GM12872 (cell line): ENCODE measurements around the gene AXL.

Experiments
- TF ChIP-seq, protein P1 (sequence below): IDR thresholded peaks from 3 replicates; pipeline ENCODE4 v1.5.1; 2011; ENCODE audit warnings: low read depth, mild to moderate bottlenecking, low read length, moderate library complexity; ENCODE audit not compliant: insufficient read depth

Gene AXL

DNA sequence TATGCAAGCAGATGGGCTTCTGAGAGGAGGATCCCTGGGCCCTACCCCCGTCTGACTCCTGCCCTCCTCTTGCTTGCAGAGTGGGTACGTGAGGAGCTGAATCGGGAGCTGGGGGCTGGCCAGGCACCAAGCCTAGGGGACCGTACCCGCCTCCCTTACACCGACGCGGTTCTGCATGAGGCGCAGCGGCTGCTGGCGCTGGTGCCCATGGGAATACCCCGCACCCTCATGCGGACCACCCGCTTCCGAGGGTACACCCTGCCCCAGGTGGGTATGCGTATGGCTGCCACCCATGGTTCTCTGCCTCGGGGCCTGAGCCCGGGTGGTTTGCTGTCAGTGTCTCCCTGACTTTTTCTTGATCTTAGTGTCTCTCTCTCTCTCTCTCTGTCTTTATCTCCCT is 15.7 kb upstream of the AXL start:
- TF ChIP-seq, protein P1, sequence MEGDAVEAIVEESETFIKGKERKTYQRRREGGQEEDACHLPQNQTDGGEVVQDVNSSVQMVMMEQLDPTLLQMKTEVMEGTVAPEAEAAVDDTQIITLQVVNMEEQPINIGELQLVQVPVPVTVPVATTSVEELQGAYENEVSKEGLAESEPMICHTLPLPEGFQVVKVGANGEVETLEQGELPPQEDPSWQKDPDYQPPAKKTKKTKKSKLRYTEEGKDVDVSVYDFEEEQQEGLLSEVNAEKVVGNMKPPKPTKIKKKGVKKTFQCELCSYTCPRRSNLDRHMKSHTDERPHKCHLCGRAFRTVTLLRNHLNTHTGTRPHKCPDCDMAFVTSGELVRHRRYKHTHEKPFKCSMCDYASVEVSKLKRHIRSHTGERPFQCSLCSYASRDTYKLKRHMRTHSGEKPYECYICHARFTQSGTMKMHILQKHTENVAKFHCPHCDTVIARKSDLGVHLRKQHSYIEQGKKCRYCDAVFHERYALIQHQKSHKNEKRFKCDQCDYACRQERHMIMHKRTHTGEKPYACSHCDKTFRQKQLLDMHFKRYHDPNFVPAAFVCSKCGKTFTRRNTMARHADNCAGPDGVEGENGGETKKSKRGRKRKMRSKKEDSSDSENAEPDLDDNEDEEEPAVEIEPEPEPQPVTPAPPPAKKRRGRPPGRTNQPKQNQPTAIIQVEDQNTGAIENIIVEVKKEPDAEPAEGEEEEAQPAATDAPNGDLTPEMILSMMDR: no peak

DNA sequence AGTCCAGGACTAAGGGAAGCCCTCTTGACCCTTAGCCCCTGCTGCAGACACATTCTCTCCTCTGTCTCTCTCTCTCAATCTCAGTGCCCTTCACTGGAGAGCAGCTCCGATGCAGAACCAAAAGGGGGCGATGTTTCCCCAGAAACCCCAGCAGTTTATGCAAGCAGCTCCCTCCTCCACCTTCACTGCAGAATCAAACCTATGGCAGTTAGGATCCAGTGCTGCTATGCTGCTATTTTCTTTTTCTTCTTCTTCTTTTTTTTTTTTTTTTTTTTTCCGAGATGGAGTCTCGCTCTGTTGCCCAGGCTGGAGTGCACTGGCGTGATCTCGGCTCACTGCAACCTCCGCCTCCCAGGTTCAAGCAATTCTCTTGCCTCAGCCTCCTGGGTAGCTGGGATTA is 14.7 kb upstream of the AXL start:
- TF ChIP-seq, protein P1: peak; percentile 92

DNA sequence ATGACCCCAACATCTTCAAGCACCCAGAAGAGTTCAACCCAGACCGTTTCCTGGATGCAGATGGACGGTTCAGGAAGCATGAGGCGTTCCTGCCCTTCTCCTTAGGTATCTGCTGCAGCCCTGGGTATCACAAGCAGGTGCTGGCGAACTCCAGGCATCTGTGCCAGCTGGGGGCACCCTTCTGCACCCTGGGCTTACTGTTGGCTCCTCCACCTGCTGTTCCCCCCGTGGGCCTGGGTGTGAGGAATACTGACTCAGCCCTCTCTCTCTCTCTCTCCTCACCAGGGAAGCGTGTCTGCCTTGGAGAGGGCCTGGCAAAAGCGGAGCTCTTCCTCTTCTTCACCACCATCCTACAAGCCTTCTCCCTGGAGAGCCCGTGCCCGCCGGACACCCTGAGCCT is 13.0 kb upstream of the AXL start:
- TF ChIP-seq, protein P1: peak; percentile 20; the same call in 1 of the 3 replicates

DNA sequence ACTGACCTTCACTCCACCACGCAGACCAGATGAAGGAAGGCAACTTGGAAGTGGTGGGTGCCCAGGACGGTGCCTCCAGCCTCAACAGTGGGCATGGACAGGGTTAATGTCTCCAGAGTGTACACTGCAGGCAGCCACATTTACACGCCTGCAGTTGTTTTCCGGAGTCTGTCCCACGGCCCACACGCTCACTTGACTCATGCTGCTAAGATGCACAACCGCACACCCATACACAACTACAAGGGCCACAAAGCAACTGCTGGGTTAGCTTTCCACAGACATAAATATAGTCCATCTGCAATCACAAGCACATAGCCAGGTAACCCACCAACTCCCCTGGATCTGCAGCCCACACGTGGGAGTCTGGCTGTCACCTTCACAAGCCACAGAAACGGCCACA is 12.6 kb upstream of the AXL start:
- TF ChIP-seq, protein P1: no peak

DNA sequence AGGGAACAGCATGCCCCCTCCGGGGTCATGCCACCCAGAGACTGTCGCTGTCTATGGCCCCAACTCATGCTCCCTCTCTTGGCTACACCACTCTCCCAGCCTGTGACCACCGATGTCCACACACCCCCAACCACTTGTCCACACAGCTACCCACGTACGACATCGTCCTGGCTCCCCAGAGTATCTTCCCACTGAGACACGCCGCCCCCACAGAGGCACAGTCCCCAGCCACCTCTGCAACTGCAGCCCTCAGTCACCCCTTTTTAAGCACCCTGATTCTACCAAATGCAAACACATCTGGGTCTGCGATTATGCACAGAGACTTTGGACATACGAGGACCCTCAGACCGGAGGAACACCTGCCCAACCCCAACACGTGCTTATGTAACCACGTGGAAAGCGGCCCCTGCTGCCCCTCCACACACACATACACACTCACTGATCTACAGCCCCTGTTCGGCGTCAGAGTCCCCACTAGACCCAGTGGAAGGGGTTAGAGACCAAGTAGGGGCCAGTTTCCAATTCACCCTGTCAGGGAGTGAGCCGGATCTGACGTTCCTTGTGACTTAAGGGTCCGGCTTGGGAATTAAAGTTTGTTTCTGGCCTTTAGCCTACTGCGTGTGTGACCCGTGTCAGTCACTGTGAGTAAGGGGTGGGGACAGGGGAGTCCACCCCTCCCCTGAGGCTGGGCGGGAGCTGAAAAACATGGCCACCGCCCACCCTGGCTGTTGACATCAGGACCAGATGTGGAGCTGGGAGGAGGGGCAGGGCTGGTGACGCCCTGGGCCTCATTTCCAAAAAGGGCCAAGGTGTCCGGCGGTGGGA is 11.9 kb upstream of the AXL start:
- TF ChIP-seq, protein P1: no peak

DNA sequence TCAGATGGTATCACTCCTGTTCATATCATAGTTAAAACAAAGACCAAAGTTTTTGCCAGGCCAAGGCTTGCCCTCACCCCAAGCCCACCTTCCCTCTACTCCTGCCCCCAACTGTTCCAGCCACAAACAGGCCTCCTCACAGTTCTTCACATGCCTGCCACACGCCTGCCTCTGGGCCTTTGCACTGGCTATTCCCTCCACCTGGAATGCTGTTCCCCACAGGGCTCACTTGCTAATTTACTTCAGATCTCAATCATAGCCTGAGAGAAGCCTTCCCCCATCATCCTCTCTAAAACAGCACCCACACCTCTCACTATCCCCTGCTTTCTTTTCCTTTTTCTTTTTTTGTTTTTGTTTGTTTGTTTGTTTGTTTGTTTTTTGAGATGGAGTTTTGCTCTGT is 4.9 kb upstream of the AXL start:
- TF ChIP-seq, protein P1: no peak

DNA sequence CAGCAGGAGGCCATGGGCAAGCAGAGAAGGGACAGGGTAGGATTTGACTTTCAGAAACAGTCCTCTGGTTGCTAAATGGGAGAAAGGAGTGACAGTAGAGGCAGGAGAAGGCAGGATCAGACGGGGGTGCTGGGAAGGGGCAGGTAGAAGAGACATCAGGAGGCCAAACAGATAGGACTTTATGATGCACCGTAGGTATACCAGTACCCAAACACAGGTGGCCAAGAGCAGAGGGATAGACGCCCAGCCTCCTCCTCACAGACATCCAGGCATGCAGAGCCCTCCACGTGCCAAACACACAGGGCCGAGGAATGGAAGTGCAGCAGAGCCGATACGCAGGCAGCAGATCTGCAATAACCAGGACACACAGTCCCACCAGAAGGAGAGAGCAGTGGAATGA is 1.3 kb upstream of the AXL start:
- TF ChIP-seq, protein P1: no peak
